ENCODE measurements around the gene TGOLN2. TPM values are rescaled to one million over a fixed set of nuclear protein-coding genes. Genes with fewer than 3 reads are reported as not detected.

TGOLN2 gene
- total RNA-seq, 4 donors from 2014 or later = 101 to 148 (median 136) TPM

DNA sequence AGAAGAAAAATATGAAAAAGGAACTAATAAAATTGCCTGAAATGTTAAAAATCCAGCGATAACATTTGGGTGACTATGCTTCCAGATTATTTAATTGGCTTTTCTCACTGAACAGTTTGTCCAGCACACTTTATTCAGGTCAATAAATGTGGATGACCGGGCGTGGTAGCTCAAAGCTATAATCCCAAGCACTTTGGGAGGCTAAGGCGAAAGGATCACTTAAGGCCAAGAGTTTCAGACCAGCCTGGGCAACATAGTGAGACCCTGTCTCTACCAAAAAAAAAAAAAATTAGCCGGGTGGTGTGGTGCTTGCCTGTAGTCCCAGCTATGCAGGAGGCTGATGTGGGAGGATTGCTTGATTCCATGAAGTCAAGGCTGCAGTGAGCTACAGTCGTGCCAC, 55.4 kb downstream of the TGOLN2 start:
- 69% methylated on average over 6 of the region's 6 CpGs for WGBS
- no peak for TF ChIP-seq EP300 (IDR thresholded peaks at IDR 0.05)
- TF ChIP-seq POLR2A (IDR thresholded peaks at IDR 0.05; ENCODE audit: low read depth) = no peak
- TF ChIP-seq, protein P1, sequence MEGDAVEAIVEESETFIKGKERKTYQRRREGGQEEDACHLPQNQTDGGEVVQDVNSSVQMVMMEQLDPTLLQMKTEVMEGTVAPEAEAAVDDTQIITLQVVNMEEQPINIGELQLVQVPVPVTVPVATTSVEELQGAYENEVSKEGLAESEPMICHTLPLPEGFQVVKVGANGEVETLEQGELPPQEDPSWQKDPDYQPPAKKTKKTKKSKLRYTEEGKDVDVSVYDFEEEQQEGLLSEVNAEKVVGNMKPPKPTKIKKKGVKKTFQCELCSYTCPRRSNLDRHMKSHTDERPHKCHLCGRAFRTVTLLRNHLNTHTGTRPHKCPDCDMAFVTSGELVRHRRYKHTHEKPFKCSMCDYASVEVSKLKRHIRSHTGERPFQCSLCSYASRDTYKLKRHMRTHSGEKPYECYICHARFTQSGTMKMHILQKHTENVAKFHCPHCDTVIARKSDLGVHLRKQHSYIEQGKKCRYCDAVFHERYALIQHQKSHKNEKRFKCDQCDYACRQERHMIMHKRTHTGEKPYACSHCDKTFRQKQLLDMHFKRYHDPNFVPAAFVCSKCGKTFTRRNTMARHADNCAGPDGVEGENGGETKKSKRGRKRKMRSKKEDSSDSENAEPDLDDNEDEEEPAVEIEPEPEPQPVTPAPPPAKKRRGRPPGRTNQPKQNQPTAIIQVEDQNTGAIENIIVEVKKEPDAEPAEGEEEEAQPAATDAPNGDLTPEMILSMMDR (IDR thresholded peaks at IDR 0.05) = no peak
- Histone ChIP-seq H3K4me1 (peaks cover 33 to 52% (median 46%) of the 10 kb centered on the region in 4 donors), H3K9me3 (no peaks in the 10 kb centered on the region), H3K27ac (replicated peaks in 1 of 4) (no peak overlapping the region), H3K27me3 (no peaks in the 10 kb centered on the region), H3K4me3 (no peak overlapping the region), H3K36me3 (no peaks in the 10 kb centered on the region)
- DNase-seq (ENCODE audit: extremely low spot score) = no peak
- intact Hi-C loops (cut with DNase I) = no loop called here

DNA sequence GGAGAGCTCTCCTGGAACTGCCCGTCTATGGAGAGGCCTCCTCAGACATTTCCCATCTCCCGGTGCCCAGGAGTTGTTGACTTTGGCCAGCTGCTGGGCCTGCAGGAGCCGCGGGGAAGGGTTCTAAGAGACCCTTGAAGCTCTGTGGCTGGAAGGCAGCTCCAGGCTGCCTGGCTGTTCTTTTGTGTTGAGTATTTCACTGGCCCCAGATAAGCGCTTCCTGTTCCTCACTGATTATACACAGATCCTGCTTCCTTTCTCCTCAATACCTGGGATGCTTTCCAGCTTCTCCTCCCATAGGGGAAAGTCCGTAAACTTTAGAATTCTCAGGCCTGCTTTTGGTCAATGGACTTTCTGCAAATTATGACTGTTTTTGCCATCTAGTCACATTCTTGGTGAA, 57.8 kb downstream of the TGOLN2 start:
- no peak for DNase-seq (ENCODE audit: extremely low spot score)

More for the DNA sequence above, 57.8 kb downstream of the TGOLN2 start:
- 46% methylated on average over 6 of the region's 6 CpGs for WGBS
- Histone ChIP-seq H3K36me3 (no peaks in the 10 kb centered on the region), H3K4me3 (no peak overlapping the region), H3K4me1 (peaks cover 43 to 49% (median 47%) of the 10 kb centered on the region in 4 donors), H3K27me3 (no peaks in the 10 kb centered on the region), H3K27ac (replicated peaks in 1 of 4) (peak overlapping the region; percentile 37 to 60 (median 42)), H3K9me3 (no peaks in the 10 kb centered on the region)
- TF ChIP-seq POLR2AphosphoS5 (IDR thresholded peaks at IDR 0.05) = peak; percentile 15 to 44
- no peak for TF ChIP-seq EP300 (IDR thresholded peaks at IDR 0.05)
- TF ChIP-seq, protein P1 (IDR thresholded peaks at IDR 0.05) = no peak
- no peak for TF ChIP-seq POLR2A (IDR thresholded peaks at IDR 0.05; ENCODE audit: low read depth)
- intact Hi-C loops (cut with DNase I) = no loop called here

Small RNA genes lying within 50 kb of the gene (small RNA-seq; reads per million reads assigned to genes)
- 0 reads per million in 3 donors for gene AC062037.1
- gene RF00019 = 0 reads per million in 3 donors
- gene RN7SL113P = 0 reads per million in 3 donors

Other genes with a start within 250 kb of the TGOLN2 start
- 10 to 100 TPM in 2 of 4 donors, 1 to 10 TPM in 2; 5.6 to 23.2 (median 10.2) TPM for gene TCF7L1, start 194.6 kb downstream of the TGOLN2 start, total RNA-seq
- 10 to 100 TPM; 34.3 to 63.7 (median 45.7) TPM for gene RETSAT, start 26.5 kb upstream of the TGOLN2 start, total RNA-seq
- gene ELMOD3, start 26.8 kb upstream of the TGOLN2 start, total RNA-seq = 10 to 100 TPM; 17.4 to 21.5 (median 18.3) TPM
- 10 to 100 TPM; 22.8 to 73.6 (median 30.8) TPM for gene CAPG, start 82.4 kb upstream of the TGOLN2 start, total RNA-seq
- not detected for gene SH2D6, start 90.7 kb upstream of the TGOLN2 start, total RNA-seq
- 100 to 1,000 TPM in 2 of 4 donors, 10 to 100 TPM in 2; 76.3 to 262 (median 102) TPM for gene MAT2A, start 211.2 kb upstream of the TGOLN2 start, total RNA-seq
- gene GGCX, start 233.5 kb upstream of the TGOLN2 start, total RNA-seq = 10 to 100 TPM; 15.0 to 25.3 (median 19.5) TPM
- gene VAMP8, start 249.6 kb upstream of the TGOLN2 start, total RNA-seq = 10 to 100 TPM in 2 of 4 donors, 1 to 10 TPM in 2; 4.8 to 15.6 (median 8.3) TPM